Measurements from ENCODE around the gene RBM3. TPM values are rescaled to one million over a fixed set of nuclear protein-coding genes. Genes with fewer than 3 reads are reported as not detected.

Gene RBM3
- total and polyA plus RNA-seq, 10 of the 15 experiments (the other 5 are each of a cell fraction or from before 2014, with no cell fraction given): 170 to 467 (median 259) TPM

DNA sequence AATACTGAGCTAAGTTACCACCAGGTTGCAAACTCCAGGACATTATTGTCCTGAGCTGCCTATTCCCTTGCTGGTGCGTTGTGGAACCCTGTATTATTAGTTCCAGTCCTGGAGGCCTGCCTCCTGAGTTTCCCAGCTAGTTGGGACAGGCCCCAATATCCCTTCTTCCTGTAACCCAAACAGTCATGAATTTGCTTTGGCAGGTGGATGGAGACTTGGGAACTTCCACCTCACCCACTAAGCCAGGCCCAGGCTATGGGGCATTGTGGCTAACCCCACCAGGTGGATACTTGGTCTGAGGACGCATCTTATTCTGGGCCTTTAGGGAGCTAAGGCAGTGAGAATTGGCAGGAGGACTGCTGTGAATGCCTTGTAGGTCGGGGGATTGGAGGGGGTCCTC is 5.0 kb downstream of the RBM3 start:
- POLR2A ChIA-PET: no interaction called here

More for the DNA sequence above, 5.0 kb downstream of the RBM3 start:
- ChIA-PET SMC1A (ENCODE audit: uncharacterized antibody, unreplicated experiment) (no interaction called here), RAD21 (ENCODE audit: unreplicated experiment) (no interaction called here), CTCF (interaction anchor here (1.0 kb wide), 1 partner anchor 111 kb away, joined by 3 read pairs; no protein-coding TSS in a partner anchor)
- Histone ChIP-seq H3K79me2 (ENCODE audit: control insufficient read depth, insufficient read depth, low read length) (peaks cover 24% of the 10 kb centered on the region), H2AFZ (ENCODE audit: control insufficient read depth, low read depth, low read length) (no peak overlapping the region), H3K36me3 (ENCODE audit: control insufficient read depth in 2 of 2, insufficient read depth in 2 of 2, low read length in 1 of 2) (peaks cover 1 to 15% of the 10 kb centered on the region in 2 experiments), H3K4me1 (ENCODE audit: control insufficient read depth, insufficient read depth, low read length) (peaks cover 7% of the 10 kb centered on the region; the same call in 1 of the 2 replicates), H3K4me3 (no peak overlapping the region), H4K20me1 (ENCODE audit: control insufficient read depth, insufficient read depth) (no peaks in the 10 kb centered on the region), H3K9me3 (replicated peaks; ENCODE audit: control insufficient read depth, insufficient read depth, low read length) (no peaks in the 10 kb centered on the region; the same call in 2 of the 3 replicates), H3K9ac (ENCODE audit: control insufficient read depth, insufficient read depth, low read length) (no peak overlapping the region), H3K4me2 (ENCODE audit: control insufficient read depth, insufficient read depth) (no peak overlapping the region), H3K27me3 (replicated peaks in 1 of 2; ENCODE audit: control insufficient read depth in 2 of 2, insufficient read depth in 2 of 2, low read length in 1 of 2) (no peaks in the 10 kb centered on the region), H3K27ac (ENCODE audit: control insufficient read depth, insufficient read depth) (no peak overlapping the region)
- in situ Hi-C loops (cut with MboI) (no loop called here), intact Hi-C loops (cut with micrococcal nuclease; ENCODE audit: unreplicated experiment) (no loop called here)
- no TSS peak for BruUV-seq (replicated peaks)
- TF ChIP-seq POLR2A (IDR thresholded peaks at IDR 0.05; ENCODE audit: low read depth, low read length): peak; percentile 67
- peak; percentile 50; the same call in 1 of the 2 replicates for TF ChIP-seq SMAD5 (IDR thresholded peaks at IDR 0.05; ENCODE audit: low read depth)
- TF ChIP-seq ATF2 (IDR thresholded peaks at IDR 0.05; ENCODE audit: low read length): peak; percentile 11; the same call in 1 of the 2 replicates
- TF ChIP-seq, protein P1, sequence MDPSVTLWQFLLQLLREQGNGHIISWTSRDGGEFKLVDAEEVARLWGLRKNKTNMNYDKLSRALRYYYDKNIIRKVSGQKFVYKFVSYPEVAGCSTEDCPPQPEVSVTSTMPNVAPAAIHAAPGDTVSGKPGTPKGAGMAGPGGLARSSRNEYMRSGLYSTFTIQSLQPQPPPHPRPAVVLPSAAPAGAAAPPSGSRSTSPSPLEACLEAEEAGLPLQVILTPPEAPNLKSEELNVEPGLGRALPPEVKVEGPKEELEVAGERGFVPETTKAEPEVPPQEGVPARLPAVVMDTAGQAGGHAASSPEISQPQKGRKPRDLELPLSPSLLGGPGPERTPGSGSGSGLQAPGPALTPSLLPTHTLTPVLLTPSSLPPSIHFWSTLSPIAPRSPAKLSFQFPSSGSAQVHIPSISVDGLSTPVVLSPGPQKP (IDR thresholded peaks at IDR 0.05; ENCODE audit: low read depth, low read length): no peak
- TF ChIP-seq PRDM15 (CRISPR knock-in tag; IDR thresholded peaks at IDR 0.05): no peak
- no peak for TF ChIP-seq BCL11A (IDR thresholded peaks at IDR 0.05; ENCODE audit: low read depth, low read length)
- no peak for FAIRE-seq
- ATAC-seq: peak; percentile 4; the same call in 1 of the 3 replicates
- WGBS (ENCODE audit: insufficient coverage, insufficient replicate concordance, low lambda C conversion rate, missing lambda C conversion rate): 53% methylated on average over 3 of the region's 3 CpGs
- no peak for DNase-seq (ENCODE audit: low read depth, low spot score)
